HG02678 (cell line): ENCODE results near the gene OXSR1.
"Not testable (repeated sequence)": the region's sequence is repeated elsewhere in the genome, so short reads cannot be mapped to it uniquely, and the experiment has no call there.

ENCODE experiments used
- ATAC-seq: cut with Tn5 transposase; IDR thresholded peaks from one replicate; pipeline ENCODE4 v1.9.1; 2021; ENCODE audit warnings: mild to moderate bottlenecking, moderate library complexity; ENCODE audit not compliant: unreplicated experiment

OXSR1 gene

GRCh38 chr3:38219609-38220197 is 54.4 kb downstream of the OXSR1 start:
- no peak for ATAC-seq

GRCh38 chr3:38221005-38221404 is 55.7 kb downstream of the OXSR1 start:
- ATAC-seq = no peak

GRCh38 chr3:38222032-38222634 is 56.8 kb downstream of the OXSR1 start:
- no peak for ATAC-seq

GRCh38 chr3:38224357-38224756 is 59.0 kb downstream of the OXSR1 start:
- ATAC-seq = no peak

- no peak for ATAC-seq
Measured at GRCh38 chr3:38226273-38226672, 60.9 kb downstream of the OXSR1 start.

- ATAC-seq = no peak
Measured at GRCh38 chr3:38227989-38228388, 62.7 kb downstream of the OXSR1 start.

- no peak for ATAC-seq
Measured at GRCh38 chr3:38229036-38229435, 63.7 kb downstream of the OXSR1 start.

- ATAC-seq = no peak
Measured at GRCh38 chr3:38232701-38233100, 67.4 kb downstream of the OXSR1 start.

- no peak for ATAC-seq
Measured at GRCh38 chr3:38235466-38235865, 70.1 kb downstream of the OXSR1 start.

GRCh38 chr3:38238416-38239008 is 73.2 kb downstream of the OXSR1 start:
- ATAC-seq = no peak

GRCh38 chr3:38242812-38243211 is 77.5 kb downstream of the OXSR1 start:
- ATAC-seq = not testable (repeated sequence)

GRCh38 chr3:38245930-38246329 is 80.6 kb downstream of the OXSR1 start:
- no peak for ATAC-seq

GRCh38 chr3:38247366-38248035 is 82.2 kb downstream of the OXSR1 start:
- ATAC-seq = no peak

- no peak for ATAC-seq
Measured at GRCh38 chr3:38250198-38250597, 84.9 kb downstream of the OXSR1 start.

- no peak for ATAC-seq
Measured at GRCh38 chr3:38251197-38251596, 85.9 kb downstream of the OXSR1 start.

GRCh38 chr3:38253704-38254103 is 88.4 kb downstream of the OXSR1 start:
- ATAC-seq = no peak

- no peak for ATAC-seq
Measured at GRCh38 chr3:38254872-38255271, 89.5 kb downstream of the OXSR1 start.

- ATAC-seq = no peak
Measured at GRCh38 chr3:38255627-38256026, 90.3 kb downstream of the OXSR1 start.

GRCh38 chr3:38257583-38257982 is 92.2 kb downstream of the OXSR1 start:
- ATAC-seq = no peak

- no peak for ATAC-seq
Measured at GRCh38 chr3:38260474-38260873, 95.1 kb downstream of the OXSR1 start.

GRCh38 chr3:38264353-38264771 is 99.0 kb downstream of the OXSR1 start:
- no peak for ATAC-seq

GRCh38 chr3:38264779-38265178 is 99.4 kb downstream of the OXSR1 start:
- no peak for ATAC-seq
